ENCODE data around the gene FZD4.
"Not testable (repeated sequence)": the region's sequence is repeated elsewhere in the genome, so short reads cannot be mapped to it uniquely, and the experiment has no call there.

The FZD4 gene

DNA sequence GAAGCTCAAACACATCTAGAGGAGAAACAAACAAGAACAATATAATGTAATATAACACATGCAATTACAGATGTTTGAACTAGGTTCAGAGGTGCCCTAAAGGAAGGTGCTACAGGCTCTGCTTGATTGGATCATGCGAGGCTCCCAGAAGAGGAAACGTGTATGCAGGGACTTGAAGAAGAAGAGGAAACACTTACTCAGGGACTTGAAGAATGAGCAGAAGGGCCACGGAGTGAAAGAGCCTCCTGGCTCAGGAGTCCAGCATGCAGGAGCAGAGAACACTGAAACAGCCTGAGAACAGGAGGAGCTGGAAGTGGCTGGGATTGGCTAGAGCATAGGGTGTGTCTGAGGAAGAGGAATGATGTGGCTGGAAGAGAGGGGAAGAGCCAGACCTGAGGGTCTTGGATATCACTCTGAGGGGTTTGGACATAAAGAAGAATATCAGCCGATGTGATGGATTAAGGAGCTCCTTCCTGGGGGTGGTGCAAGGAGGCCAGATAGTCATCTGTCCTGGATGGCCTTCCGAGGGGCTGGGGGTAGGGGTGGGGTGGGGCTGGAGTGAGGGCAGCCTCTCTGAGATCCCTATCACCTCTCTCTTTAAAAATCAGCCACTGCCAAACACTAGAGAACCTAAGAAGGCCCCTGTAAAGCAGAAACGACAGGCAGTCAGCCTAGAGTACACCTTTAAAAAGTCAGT is 16.8 kb downstream of the FZD4 start:
- no peak for DNase-seq (ENCODE audit: low read depth in 2 of 2)

- not testable (repeated sequence) for DNase-seq (ENCODE audit: low read depth in 2 of 2)
Measured at GRCh38 chr11:86937193-86937806, 17.9 kb downstream of the FZD4 start.

GRCh38 chr11:86934926-86935579 is 20.1 kb downstream of the FZD4 start:
- DNase-seq (ENCODE audit: low read depth in 2 of 2): no peak

DNA sequence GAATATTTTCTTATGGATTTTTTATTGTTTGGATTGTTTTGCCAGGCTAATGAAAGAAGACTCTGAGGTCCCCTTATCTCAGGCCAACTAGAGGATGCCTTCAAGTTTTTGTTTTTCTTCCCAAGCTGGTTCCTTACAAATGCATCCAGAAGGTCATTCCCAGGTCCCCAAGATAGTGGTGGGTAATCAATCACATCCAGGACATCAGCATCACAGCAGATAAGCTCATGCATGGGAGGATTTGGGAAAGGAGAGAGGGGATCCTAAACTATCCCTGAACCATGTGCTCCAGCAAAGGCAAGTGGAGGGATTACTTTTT is 20.7 kb downstream of the FZD4 start:
- no peak for DNase-seq (ENCODE audit: low read depth in 2 of 2)

GRCh38 chr11:86933891-86934581 is 21.2 kb downstream of the FZD4 start:
- no peak for DNase-seq (ENCODE audit: low read depth in 2 of 2)

DNA sequence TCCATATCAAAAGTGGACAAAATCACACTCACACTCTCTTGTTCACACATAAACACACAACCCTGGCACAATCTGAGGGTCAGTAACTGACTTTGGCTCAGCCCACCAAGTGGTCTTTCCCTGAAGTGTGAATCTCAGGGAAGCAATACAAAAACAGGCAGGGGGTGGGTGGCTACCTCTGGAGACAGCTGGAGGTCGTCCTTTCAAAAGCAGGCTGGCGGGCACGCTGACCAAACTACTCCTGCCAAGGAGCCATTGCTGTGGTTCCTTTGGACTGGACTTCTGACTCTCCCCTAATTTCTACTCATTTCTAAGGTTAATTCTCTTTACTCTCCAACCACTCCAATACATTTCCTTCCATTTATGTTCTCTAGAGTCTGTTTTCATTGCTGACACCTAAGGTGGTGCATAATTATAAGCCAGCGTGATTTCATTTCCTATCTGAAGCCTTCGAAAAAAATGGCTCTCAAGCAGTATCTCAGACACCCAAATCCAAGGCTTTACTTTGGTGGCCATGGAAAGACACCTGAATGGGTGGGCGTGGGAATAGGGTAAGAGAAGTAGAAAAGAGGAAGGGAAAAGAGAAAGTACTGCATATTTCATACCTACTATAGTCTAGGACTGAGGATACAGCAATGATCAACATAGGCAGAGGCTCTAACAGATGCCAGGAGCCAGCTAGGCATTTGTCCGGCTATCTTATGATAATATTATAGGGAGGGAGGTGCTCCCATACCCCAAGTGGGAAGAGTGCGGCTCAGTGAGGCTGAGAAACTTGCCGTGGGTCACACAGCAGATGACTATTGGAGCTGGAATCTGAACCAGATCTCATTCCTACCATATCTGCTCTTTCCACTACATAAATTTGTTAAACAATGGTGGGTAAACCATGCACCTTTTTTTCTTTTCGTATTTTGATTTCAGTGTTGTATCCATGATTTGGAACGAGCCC is 22.0 kb downstream of the FZD4 start:
- DNase-seq (ENCODE audit: low read depth in 2 of 2): no peak

GRCh38 chr11:86932259-86932585 is 23.0 kb downstream of the FZD4 start:
- no peak for DNase-seq (ENCODE audit: low read depth in 2 of 2)

DNA sequence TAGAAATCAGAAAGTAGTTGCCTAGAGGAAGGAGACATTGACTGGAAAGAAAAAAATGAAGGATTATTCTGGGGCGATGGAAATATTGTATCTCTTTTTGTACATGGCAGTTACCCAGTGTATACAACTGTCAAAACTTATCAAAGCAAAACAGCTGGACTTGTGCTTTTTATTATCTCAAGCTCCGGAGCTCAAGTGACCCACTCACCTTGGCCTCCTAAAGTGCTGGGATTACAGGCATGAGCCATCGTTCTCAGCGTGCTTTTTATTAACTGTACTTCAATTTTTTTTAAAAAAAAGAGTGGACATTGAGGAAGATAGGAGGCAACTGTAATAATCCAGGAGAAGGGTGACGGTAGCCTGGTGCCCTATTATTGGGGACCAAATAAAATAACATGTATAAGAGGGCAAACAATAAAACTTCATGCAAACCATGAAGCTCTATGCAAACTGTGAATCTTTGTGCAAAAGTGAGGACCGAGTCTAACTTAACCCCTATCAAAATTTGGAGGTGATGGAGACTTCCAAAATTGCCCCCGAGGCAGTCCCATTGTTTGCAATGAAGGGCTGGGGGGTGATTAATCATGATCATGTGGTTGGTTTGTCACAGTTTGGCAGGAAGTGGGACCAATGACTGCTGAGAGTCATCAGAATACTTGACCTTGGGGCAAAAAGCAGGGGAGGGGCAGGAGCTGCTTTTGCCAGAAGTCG is 23.5 kb downstream of the FZD4 start:
- DNase-seq (ENCODE audit: low read depth in 2 of 2): no peak

- no peak for DNase-seq (ENCODE audit: low read depth in 2 of 2)
Measured at GRCh38 chr11:86930957-86931547, 24.1 kb downstream of the FZD4 start.

- no peak for DNase-seq (ENCODE audit: low read depth in 2 of 2)
Measured at GRCh38 chr11:86926975-86927374, 28.2 kb downstream of the FZD4 start.

DNA sequence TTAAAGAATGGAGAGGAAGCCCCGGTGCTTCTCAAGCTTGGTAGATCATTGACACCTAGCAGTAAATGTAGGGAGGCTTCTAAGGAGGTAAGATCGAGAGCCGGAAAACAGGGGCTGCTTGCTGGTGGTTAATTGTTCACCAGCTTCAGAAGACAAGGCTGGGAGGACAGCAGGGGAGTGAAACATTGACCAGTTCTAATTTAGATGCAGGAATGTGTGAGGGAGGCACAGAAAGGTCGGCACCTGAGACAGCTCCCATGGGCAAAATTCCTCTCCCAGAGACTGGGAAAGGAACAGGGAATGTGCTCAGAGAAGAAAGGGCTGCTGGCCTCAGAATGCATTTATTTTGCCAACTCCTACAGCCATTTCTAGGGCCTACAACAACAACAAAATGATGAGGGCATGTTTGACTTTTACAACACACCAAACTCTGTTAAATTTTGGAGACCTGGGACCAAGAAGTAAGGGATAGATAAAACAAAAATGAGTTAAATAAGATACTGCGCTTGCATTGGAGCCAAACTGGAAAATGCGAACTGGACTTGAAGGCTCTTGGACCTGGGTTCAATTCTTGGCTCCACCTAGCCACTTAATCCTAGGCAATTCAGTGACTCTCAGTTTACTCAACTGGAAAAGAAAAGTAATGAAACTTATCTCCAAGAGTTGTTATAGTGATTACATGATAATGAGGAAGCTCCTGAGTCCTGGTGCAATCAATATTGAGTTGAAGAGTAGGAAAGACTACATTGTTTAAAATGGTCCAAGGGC is 31.0 kb downstream of the FZD4 start:
- DNase-seq (ENCODE audit: low read depth in 2 of 2): no peak

GRCh38 chr11:86922225-86922624 is 33.0 kb downstream of the FZD4 start:
- no peak for DNase-seq (ENCODE audit: low read depth in 2 of 2)

DNA sequence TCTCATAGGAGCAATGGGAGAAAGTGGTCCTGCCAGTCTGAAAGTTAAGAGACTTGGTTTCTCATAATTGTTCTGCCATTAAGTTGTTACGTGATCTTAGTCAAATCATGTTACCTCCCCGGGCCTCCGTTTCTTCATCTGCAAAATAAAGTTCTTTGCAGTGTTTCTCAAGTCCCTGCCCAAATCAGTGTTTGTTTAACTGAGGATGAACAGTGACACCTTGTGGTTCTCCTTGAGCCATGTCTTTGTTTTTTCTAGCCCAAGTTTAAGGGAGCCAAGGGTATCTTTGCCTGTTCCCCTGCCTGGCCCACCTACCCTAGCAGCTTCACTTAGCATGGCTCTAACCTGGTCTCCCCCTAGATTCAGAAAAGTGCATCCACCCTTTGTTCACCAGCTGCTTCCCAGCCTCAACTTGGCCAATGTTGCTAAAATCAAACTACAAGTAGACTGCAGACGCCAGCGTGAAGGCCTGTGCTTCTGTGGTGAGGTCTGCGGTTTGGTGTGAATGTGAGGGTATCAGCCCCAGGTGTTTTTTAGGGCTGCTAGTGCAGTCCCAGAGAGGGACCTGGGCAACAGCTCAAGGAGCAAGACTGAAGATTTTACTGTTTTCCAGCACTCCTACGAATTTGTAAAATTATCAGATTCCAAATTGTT is 35.5 kb downstream of the FZD4 start:
- DNase-seq (ENCODE audit: low read depth in 2 of 2): no peak

- DNase-seq (ENCODE audit: low read depth in 2 of 2): no peak
Measured at GRCh38 chr11:86918973-86919372, 36.2 kb downstream of the FZD4 start.

GRCh38 chr11:86918496-86918895 is 36.7 kb downstream of the FZD4 start:
- no peak for DNase-seq (ENCODE audit: low read depth in 2 of 2)

GRCh38 chr11:86917589-86917988 is 37.6 kb downstream of the FZD4 start:
- no peak for DNase-seq (ENCODE audit: low read depth in 2 of 2)

DNA sequence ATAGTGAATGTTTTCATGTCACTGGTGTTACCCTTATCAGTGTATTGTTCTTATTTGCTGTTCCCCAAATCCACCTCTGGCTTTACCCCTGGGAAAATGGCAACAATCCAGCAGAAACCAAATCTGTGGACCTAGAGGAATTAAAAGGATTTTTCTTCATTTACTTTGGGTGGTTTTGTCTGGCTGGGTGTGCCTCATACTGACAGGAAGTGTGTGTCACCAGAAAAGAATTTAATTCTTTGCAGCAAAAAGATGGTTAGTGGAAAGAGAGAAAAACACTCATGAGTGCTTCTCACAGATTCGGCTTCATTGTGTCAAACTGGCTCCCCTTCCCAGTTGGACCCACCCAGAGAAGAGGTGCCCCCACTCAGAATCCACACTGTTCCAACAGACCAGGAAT is 38.9 kb downstream of the FZD4 start:
- no peak for DNase-seq (ENCODE audit: low read depth in 2 of 2)

DNA sequence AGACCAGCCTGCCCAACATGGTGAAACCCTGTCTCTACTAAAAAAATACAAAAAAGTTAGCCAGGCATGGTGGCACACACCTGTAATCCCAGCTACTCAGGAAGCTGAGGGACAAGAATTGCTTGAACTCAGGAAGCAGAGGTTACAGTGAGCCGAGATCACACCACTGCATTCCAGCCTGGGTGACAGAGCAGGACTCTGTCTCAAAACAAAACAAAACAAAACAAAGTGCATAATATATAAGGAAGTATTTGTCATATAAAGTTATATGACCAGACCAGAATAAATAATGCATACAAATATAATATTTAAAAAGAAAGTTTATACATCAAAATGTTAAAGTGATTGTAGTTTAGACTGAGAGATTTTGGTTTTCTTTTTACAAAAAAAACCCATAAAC is 39.3 kb downstream of the FZD4 start:
- DNase-seq (ENCODE audit: low read depth in 2 of 2): not testable (repeated sequence)

GRCh38 chr11:86914865-86915519 is 40.2 kb downstream of the FZD4 start:
- DNase-seq (ENCODE audit: low read depth in 2 of 2): no peak

Measured in stimulated activated CD8-positive, alpha-beta memory T cell treated with anti-CD3 and anti-CD28 coated beads, Interleukin-2, amount 100 ng/mL, for 48 hours (primary cell).